Measurements from ENCODE around the gene GRM8.

The GRM8 gene

GRCh38 chr7:126856691-126857291, 395.9 kb downstream of the GRM8 start:
- TF ChIP-seq FOXM1 (IDR thresholded peaks at IDR 0.05; ENCODE audit: borderline replicate concordance, low read depth) = no peak
- TF ChIP-seq, protein P1, sequence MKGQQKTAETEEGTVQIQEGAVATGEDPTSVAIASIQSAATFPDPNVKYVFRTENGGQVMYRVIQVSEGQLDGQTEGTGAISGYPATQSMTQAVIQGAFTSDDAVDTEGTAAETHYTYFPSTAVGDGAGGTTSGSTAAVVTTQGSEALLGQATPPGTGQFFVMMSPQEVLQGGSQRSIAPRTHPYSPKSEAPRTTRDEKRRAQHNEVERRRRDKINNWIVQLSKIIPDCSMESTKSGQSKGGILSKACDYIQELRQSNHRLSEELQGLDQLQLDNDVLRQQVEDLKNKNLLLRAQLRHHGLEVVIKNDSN (IDR thresholded peaks at IDR 0.05) = no peak
- no peak for TF ChIP-seq NFIC (IDR thresholded peaks at IDR 0.05)
- TF ChIP-seq ZBTB7A (IDR thresholded peaks at IDR 0.05; ENCODE audit: low read depth) = no peak
- no peak for TF ChIP-seq TEAD4 (IDR thresholded peaks at IDR 0.05)
- TF ChIP-seq YY1 (IDR thresholded peaks at IDR 0.05; ENCODE audit: low read depth) = no peak
- peak; percentile 41 for TF ChIP-seq RAD21 (IDR thresholded peaks at IDR 0.05; ENCODE audit: low read depth)

- no peak for TF ChIP-seq NFIC (IDR thresholded peaks at IDR 0.05)
- TF ChIP-seq TCF12 (IDR thresholded peaks at IDR 0.05; ENCODE audit: low read depth) = no peak
- no peak for TF ChIP-seq TAF1 (IDR thresholded peaks at IDR 0.05; ENCODE audit: low read depth)
- no peak for TF ChIP-seq CREB1 (IDR thresholded peaks at IDR 0.05; ENCODE audit: low read depth)
- no peak for TF ChIP-seq ZBTB7A (IDR thresholded peaks at IDR 0.05; ENCODE audit: low read depth)
- no peak for TF ChIP-seq MAX (IDR thresholded peaks at IDR 0.05)
- TF ChIP-seq, protein P2, sequence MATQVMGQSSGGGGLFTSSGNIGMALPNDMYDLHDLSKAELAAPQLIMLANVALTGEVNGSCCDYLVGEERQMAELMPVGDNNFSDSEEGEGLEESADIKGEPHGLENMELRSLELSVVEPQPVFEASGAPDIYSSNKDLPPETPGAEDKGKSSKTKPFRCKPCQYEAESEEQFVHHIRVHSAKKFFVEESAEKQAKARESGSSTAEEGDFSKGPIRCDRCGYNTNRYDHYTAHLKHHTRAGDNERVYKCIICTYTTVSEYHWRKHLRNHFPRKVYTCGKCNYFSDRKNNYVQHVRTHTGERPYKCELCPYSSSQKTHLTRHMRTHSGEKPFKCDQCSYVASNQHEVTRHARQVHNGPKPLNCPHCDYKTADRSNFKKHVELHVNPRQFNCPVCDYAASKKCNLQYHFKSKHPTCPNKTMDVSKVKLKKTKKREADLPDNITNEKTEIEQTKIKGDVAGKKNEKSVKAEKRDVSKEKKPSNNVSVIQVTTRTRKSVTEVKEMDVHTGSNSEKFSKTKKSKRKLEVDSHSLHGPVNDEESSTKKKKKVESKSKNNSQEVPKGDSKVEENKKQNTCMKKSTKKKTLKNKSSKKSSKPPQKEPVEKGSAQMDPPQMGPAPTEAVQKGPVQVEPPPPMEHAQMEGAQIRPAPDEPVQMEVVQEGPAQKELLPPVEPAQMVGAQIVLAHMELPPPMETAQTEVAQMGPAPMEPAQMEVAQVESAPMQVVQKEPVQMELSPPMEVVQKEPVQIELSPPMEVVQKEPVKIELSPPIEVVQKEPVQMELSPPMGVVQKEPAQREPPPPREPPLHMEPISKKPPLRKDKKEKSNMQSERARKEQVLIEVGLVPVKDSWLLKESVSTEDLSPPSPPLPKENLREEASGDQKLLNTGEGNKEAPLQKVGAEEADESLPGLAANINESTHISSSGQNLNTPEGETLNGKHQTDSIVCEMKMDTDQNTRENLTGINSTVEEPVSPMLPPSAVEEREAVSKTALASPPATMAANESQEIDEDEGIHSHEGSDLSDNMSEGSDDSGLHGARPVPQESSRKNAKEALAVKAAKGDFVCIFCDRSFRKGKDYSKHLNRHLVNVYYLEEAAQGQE (IDR thresholded peaks at IDR 0.05; ENCODE audit: low read depth) = no peak
- no peak for TF ChIP-seq YY1 (IDR thresholded peaks at IDR 0.05; ENCODE audit: low read depth)
Measured at GRCh38 chr7:126845331-126845730, 407.4 kb downstream of the GRM8 start.

GRCh38 chr7:126843883-126844282, 408.9 kb downstream of the GRM8 start:
- TF ChIP-seq CEBPB (IDR thresholded peaks at IDR 0.05) (no peak), EGR1 (IDR thresholded peaks at IDR 0.05) (no peak), EP300 (IDR thresholded peaks at IDR 0.05; ENCODE audit: borderline replicate concordance) (no peak), YY1 (IDR thresholded peaks at IDR 0.05; ENCODE audit: low read depth) (no peak), NFIC (IDR thresholded peaks at IDR 0.05) (no peak)
- TF ChIP-seq, protein P2 (IDR thresholded peaks at IDR 0.05; ENCODE audit: low read depth) = no peak

- TF ChIP-seq, protein P2 (IDR thresholded peaks at IDR 0.05; ENCODE audit: low read depth) = no peak
- no peak for TF ChIP-seq RAD21 (IDR thresholded peaks at IDR 0.05; ENCODE audit: low read depth)
- TF ChIP-seq, protein P1 (IDR thresholded peaks at IDR 0.05) = no peak
Measured at GRCh38 chr7:126843336-126843735, 409.4 kb downstream of the GRM8 start.

GRCh38 chr7:126842451-126842850, 410.3 kb downstream of the GRM8 start:
- TF ChIP-seq NFIC (IDR thresholded peaks at IDR 0.05) = no peak
- TF ChIP-seq TEAD4 (IDR thresholded peaks at IDR 0.05) = no peak
- TF ChIP-seq, protein P1 (IDR thresholded peaks at IDR 0.05) = no peak
- TF ChIP-seq RAD21 (IDR thresholded peaks at IDR 0.05; ENCODE audit: low read depth) = no peak
- TF ChIP-seq FOXM1 (IDR thresholded peaks at IDR 0.05; ENCODE audit: borderline replicate concordance, low read depth) = no peak
- no peak for TF ChIP-seq CEBPB (IDR thresholded peaks at IDR 0.05)

Data from Ishikawa (cell line).